Upper lobe of right lung (tissue), 1 donor: ENCODE measurements around the gene FAM229A. TPM values are rescaled to one million over a fixed set of nuclear protein-coding genes. Genes with fewer than 3 reads are reported as not detected.

ENCODE experiments used
- ATAC-seq: fragments of 200-7000 bp; cut with Tn5 transposase; one replicate; pipeline ENCODE4 v1.9.1; 2020; ENCODE audit warnings: mild to moderate bottlenecking, moderate library complexity
- DNase-seq: peaks from one replicate; pipeline ENCODE4 v3.0.0-alpha.2; 2020
- H3K27ac ChIP-seq: fragments of 200-600 bp; one replicate; pipeline ENCODE4 v1.8.0; 2022
- H3K27me3 ChIP-seq: fragments of 200-600 bp; one replicate; pipeline ENCODE4 v1.8.0; 2022; ENCODE audit warnings: mild to moderate bottlenecking
- H3K36me3 ChIP-seq: fragments of 200-600 bp; one replicate; pipeline ENCODE4 v1.8.0; 2022
- H3K4me1 ChIP-seq: fragments of 200-600 bp; one replicate; pipeline ENCODE4 v1.8.0; 2022
- H3K4me3 ChIP-seq: fragments of 200-600 bp; one replicate; pipeline ENCODE4 v1.8.0; 2022; ENCODE audit warnings: mild to moderate bottlenecking
- H3K9me3 ChIP-seq: fragments of 200-600 bp; one replicate; pipeline ENCODE4 v1.8.0; 2022
- CTCF ChIP-seq: fragments of 200-600 bp; IDR thresholded peaks from one replicate; pipeline ENCODE4 v1.8.0; 2022; ENCODE audit warnings: antibody characterized with exemption
- intact Hi-C: fragments of 100-400 bp; cut with DNase I; formaldehyde crosslinking; loops from one replicate; pipeline ENCODE4 v1.11.0; 2022
- total RNA-seq: library from RNA; stranded (reverse); fragmentation: NEBNext Ultra II Directional; extraction: Animal tissue kit (Norgen Biotek cat#: 25700); gene quantifications from one replicate; pipeline ENCODE4 v1.2.1, GENCODE V29; 2021
- donor health status: DM: no; HTN: yes; CAD: no; lungs with severe emphysema.

FAM229A gene
- total RNA-seq, 1 donor from 2014 or later = 9.3 TPM

GRCh38 chr1:32353886-32354570 lies 8.3 kb downstream of the FAM229A start:
- intact Hi-C loops = no loop called here
- Histone ChIP-seq H3K27ac (peak overlapping the region; percentile 84), H3K4me1 (peaks cover 46% of the 10 kb centered on the region), H3K4me3 (no peak overlapping the region), H3K9me3 (no peaks in the 10 kb centered on the region), H3K27me3 (no peaks in the 10 kb centered on the region), H3K36me3 (no peaks in the 10 kb centered on the region)
- DNase-seq (no peak), ATAC-seq (no peak)
- no peak for TF ChIP-seq CTCF

- no peaks in the 10 kb centered on the region for H3K9me3 ChIP-seq
- intact Hi-C loops = no loop called here
- H3K4me1 ChIP-seq = peaks cover 52% of the 10 kb centered on the region
- peak overlapping the region; percentile 84 for H3K27ac ChIP-seq
- H3K36me3 ChIP-seq = no peaks in the 10 kb centered on the region
- H3K27me3 ChIP-seq = no peaks in the 10 kb centered on the region
- ATAC-seq (no peak), DNase-seq (no peak)
- H3K4me3 ChIP-seq = no peak overlapping the region
- TF ChIP-seq CTCF = no peak
Measured at GRCh38 chr1:32353431-32353830, 8.9 kb downstream of the FAM229A start.

GRCh38 chr1:32352831-32353383 lies 9.4 kb downstream of the FAM229A start:
- Histone ChIP-seq H3K27me3 (no peaks in the 10 kb centered on the region), H3K36me3 (no peaks in the 10 kb centered on the region), H3K4me3 (no peak overlapping the region), H3K27ac (peak overlapping the region; percentile 84), H3K9me3 (no peaks in the 10 kb centered on the region), H3K4me1 (peaks cover 53% of the 10 kb centered on the region)
- intact Hi-C loops = no loop called here
- DNase-seq = no peak
- ATAC-seq = no peak
- TF ChIP-seq CTCF = no peak

GRCh38 chr1:32352239-32352745 lies 10.0 kb downstream of the FAM229A start:
- Histone ChIP-seq H3K4me3 (peak overlapping the region; percentile 65), H3K27me3 (no peaks in the 10 kb centered on the region), H3K9me3 (no peaks in the 10 kb centered on the region), H3K27ac (peak overlapping the region; percentile 84), H3K4me1 (peaks cover 53% of the 10 kb centered on the region), H3K36me3 (no peaks in the 10 kb centered on the region)
- intact Hi-C loops = no loop called here
- no peak for TF ChIP-seq CTCF
- DNase-seq (no peak), ATAC-seq (no peak)

- Histone ChIP-seq H3K27me3 (no peaks in the 10 kb centered on the region), H3K36me3 (no peaks in the 10 kb centered on the region), H3K27ac (peak overlapping the region; percentile 84), H3K4me3 (peak overlapping the region; percentile 65), H3K4me1 (peaks cover 53% of the 10 kb centered on the region), H3K9me3 (no peaks in the 10 kb centered on the region)
- intact Hi-C loops = no loop called here
- ATAC-seq (peak; percentile 95), DNase-seq (peak; percentile 97)
- no peak for TF ChIP-seq CTCF
Measured at GRCh38 chr1:32351399-32352238, 10.7 kb downstream of the FAM229A start.
